Loucy (cell line): ENCODE results near the gene SYMPK.

Experiments used
- EZH2phosphoT487 ChIP-seq: fragments of 200-600 bp; IDR thresholded peaks from 2 replicates; pipeline ENCODE4 v1.6.1; 2018; ENCODE audit warnings: antibody characterized with exemption, mild to moderate bottlenecking, moderate library complexity, borderline replicate concordance
- TF ChIP-seq, protein P1 (sequence below): fragments of 200-600 bp; sonication (generic); conservative IDR thresholded peaks from 2 replicates; pipeline ENCODE4 v1.5.1; 2014; ENCODE audit warnings: mild to moderate bottlenecking, antibody characterized with exemption, low read length

- TF ChIP-seq, protein P1, sequence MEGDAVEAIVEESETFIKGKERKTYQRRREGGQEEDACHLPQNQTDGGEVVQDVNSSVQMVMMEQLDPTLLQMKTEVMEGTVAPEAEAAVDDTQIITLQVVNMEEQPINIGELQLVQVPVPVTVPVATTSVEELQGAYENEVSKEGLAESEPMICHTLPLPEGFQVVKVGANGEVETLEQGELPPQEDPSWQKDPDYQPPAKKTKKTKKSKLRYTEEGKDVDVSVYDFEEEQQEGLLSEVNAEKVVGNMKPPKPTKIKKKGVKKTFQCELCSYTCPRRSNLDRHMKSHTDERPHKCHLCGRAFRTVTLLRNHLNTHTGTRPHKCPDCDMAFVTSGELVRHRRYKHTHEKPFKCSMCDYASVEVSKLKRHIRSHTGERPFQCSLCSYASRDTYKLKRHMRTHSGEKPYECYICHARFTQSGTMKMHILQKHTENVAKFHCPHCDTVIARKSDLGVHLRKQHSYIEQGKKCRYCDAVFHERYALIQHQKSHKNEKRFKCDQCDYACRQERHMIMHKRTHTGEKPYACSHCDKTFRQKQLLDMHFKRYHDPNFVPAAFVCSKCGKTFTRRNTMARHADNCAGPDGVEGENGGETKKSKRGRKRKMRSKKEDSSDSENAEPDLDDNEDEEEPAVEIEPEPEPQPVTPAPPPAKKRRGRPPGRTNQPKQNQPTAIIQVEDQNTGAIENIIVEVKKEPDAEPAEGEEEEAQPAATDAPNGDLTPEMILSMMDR: no peak
- no peak for TF ChIP-seq EZH2phosphoT487
Measured at GRCh38 chr19:45860359-45861259, 2.3 kb downstream of the SYMPK start.
